H1 (cell line): ENCODE measurements around the gene LRRC23. TPM values are rescaled to one million over a fixed set of nuclear protein-coding genes. Genes with fewer than 3 reads are reported as not detected.

Source experiments
- BACH1 ChIP-seq: IDR thresholded peaks from 2 replicates; pipeline ENCODE4 v1.6.1; 2012; ENCODE audit warnings: low read length, improper control_type of control experiment
- CTBP2 ChIP-seq: IDR thresholded peaks from 2 replicates; pipeline ENCODE4 v1.7.0; 2011; ENCODE audit warnings: borderline replicate concordance, mild to moderate bottlenecking, moderate library complexity, mixed read lengths, low read length; ENCODE audit not compliant: insufficient read depth, insufficient read length
- JUND ChIP-seq: IDR thresholded peaks from 2 replicates; pipeline ENCODE4 v1.6.1; 2011; ENCODE audit warnings: mild to moderate bottlenecking, improper control_type of control experiment, low read length
- KDM4A ChIP-seq: IDR thresholded peaks from one replicate; pipeline ENCODE4 v1.7.1; 2012; ENCODE audit warnings: low read depth, mild to moderate bottlenecking, moderate library complexity, low read length, inconsistent platforms; ENCODE audit not compliant: severe bottlenecking
- MAFK ChIP-seq: IDR thresholded peaks from 2 replicates; pipeline ENCODE4 v1.6.1; 2012; ENCODE audit warnings: low read depth, mild to moderate bottlenecking, improper control_type of control experiment, low read length
- POLR2A ChIP-seq, 2 experiments: IDR thresholded peaks; 1 replicate in 1 of 2; 2 replicates in 1 of 2; pipeline ENCODE4 v1.6.1; 2011; ENCODE audit warnings: low read depth in 2 of 2, low read length in 2 of 2, mild to moderate bottlenecking in 2 of 2; ENCODE audit errors: control extremely low read depth in 1 of 2
- SIN3A ChIP-seq, 2 experiments: IDR thresholded peaks in 1 of 2; conservative IDR thresholded peaks in 1 of 2; 2 replicates each; pipeline ENCODE4 v1.6.1; 2011 to 2012; ENCODE audit warnings: low read length in 2 of 2, improper control_type of control experiment in 1 of 2, low read depth in 1 of 2, mild to moderate bottlenecking in 1 of 2
- TAF1 ChIP-seq: IDR thresholded peaks from 2 replicates; pipeline ENCODE4 v1.6.1; 2011; ENCODE audit warnings: mild to moderate bottlenecking, low read depth, low read length
- TBP ChIP-seq: IDR thresholded peaks from 2 replicates; pipeline ENCODE4 v1.6.1; 2011; ENCODE audit warnings: low read depth, low read length, improper control_type of control experiment
- TCF12 ChIP-seq: IDR thresholded peaks from 2 replicates; pipeline ENCODE4 v1.6.1; 2011; ENCODE audit warnings: low read depth, mild to moderate bottlenecking, low read length
- TEAD4 ChIP-seq: IDR thresholded peaks from 2 replicates; pipeline ENCODE4 v1.6.1; 2012; ENCODE audit warnings: low read depth, low read length, inconsistent platforms, mixed read lengths
- YY1 ChIP-seq: IDR thresholded peaks from 2 replicates; pipeline ENCODE4 v1.6.1; 2011; ENCODE audit warnings: low read depth, mild to moderate bottlenecking, low read length
- polyA plus RNA-seq, 7 experiments: library from polyadenylated mRNA; depleted of rRNA in 3 of 7; stranded (reverse) in 5 of 7; unstranded in 2 of 7; fragments of >200 nt in 5 of 7; fragments of 200-250 nt in 2 of 7; gene quantifications; 1 replicate in 5 of 7; 2 replicates in 1 of 7; 4 replicates in 1 of 7; pipeline versions ENCODE4 v1.2.1 to v1.2.3, GENCODE V29; 2011 to 2013; ENCODE audit warnings: missing spikeins in 2 of 7, mixed read lengths in 2 of 7
- total RNA-seq: library from RNA; stranded (reverse); fragmentation: NEBNext Ultra II Directional; extraction: Animal tissue kit (Norgen Biotek cat#: 25700); gene quantifications from 2 replicates; pipeline ENCODE4 v1.2.1, GENCODE V29; 2021
- TF ChIP-seq, protein P1 (sequence below): IDR thresholded peaks from 2 replicates; pipeline ENCODE4 v1.6.1; 2011; ENCODE audit warnings: low read length, improper control_type of control experiment
- TF ChIP-seq, protein P2 (sequence below): IDR thresholded peaks from 2 replicates; pipeline ENCODE4 v1.6.1; 2012; ENCODE audit warnings: inconsistent platforms
- TF ChIP-seq, protein P3 (sequence below): IDR thresholded peaks from 2 replicates; pipeline ENCODE4 v1.6.1; 2012; ENCODE audit warnings: inconsistent platforms

The LRRC23 gene
- total and polyA plus RNA-seq, 2 of the 8 experiments (the other 6 are each of a cell fraction or from before 2014, with no cell fraction given) = 2.5 to 3.6 TPM

DNA sequence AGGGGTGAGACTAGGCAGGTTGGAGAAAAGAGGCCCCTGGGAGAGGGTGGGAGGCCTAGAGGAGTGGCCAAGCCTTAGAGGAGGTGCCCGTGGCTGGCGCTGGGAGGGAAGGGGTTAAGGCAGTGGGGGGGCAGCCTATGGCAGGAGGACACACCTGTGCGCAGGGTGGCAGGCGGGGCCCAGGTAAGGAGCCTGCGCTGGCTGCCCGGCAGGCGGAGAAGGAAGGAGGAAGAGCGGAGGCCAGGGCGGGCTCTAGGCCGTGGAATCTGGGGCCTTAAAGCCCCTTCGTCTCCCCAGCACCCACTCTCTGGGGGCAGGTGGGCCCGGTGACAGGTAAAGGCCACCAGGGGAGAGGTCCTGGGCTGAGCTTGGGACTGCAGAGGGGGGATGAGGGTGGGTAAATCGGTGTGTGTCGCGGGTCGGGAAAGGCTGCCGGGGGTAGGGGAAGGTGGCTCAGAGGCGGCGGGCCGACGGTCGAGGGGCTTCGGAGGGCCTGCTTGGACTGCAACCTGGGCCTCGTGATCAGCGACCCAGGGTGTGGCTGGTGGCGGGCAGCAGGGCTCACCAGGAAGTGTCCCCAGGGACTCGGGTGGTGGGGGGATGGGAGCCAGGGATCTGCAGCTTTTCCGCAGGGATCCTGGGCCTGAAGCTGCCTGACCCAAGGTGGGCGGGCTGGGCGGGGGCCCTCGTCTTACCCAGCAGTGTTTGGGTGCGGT lies 58.6 kb downstream of the LRRC23 start (continued):
- TF ChIP-seq BACH1 (no peak), CTBP2 (no peak), JUND (no peak), SIN3A (conservative IDR thresholded peaks at IDR 0.05 in 1 of 2, IDR thresholded peaks at IDR 0.05 in 1 of 2; ENCODE audit: low read depth in 1 of 2, low read length in 2 of 2) (peak; percentile 58 to 76; a peak in 2 of 4 replicates), TBP (0 out of 2 replicates have a peak, but pooled peaks have one; percentile 12), KDM4A (no peak), TEAD4 (no peak), TAF1 (peak; percentile 68; the same call in 1 of the 2 replicates), YY1 (peak; percentile 65; the same call in 1 of the 2 replicates), POLR2A (IDR thresholded peaks at IDR 0.05; ENCODE audit: control extremely low read depth in 1 of 2, low read depth in 2 of 2, low read length in 2 of 2) (peak in 1 of 2 experiments; percentile 57; a peak in 1 of 3 replicates), TCF12 (peak; percentile 85; the same call in 1 of the 2 replicates), MAFK (0 out of 2 replicates have a peak, but pooled peaks have one; percentile 6)
- TF ChIP-seq, protein P1, sequence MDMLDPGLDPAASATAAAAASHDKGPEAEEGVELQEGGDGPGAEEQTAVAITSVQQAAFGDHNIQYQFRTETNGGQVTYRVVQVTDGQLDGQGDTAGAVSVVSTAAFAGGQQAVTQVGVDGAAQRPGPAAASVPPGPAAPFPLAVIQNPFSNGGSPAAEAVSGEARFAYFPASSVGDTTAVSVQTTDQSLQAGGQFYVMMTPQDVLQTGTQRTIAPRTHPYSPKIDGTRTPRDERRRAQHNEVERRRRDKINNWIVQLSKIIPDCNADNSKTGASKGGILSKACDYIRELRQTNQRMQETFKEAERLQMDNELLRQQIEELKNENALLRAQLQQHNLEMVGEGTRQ = no peak
- TF ChIP-seq, protein P2, sequence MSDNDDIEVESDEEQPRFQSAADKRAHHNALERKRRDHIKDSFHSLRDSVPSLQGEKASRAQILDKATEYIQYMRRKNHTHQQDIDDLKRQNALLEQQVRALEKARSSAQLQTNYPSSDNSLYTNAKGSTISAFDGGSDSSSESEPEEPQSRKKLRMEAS = peak; percentile 51; the same call in 1 of the 2 replicates
- TF ChIP-seq, protein P3, sequence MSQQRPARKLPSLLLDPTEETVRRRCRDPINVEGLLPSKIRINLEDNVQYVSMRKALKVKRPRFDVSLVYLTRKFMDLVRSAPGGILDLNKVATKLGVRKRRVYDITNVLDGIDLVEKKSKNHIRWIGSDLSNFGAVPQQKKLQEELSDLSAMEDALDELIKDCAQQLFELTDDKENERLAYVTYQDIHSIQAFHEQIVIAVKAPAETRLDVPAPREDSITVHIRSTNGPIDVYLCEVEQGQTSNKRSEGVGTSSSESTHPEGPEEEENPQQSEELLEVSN = 0 out of 2 replicates have a peak, but pooled peaks have one; percentile 30
